GM12878 (cell line): ENCODE results near the gene MROH7. TPM values are rescaled to one million over a fixed set of nuclear protein-coding genes. Genes with fewer than 3 reads are reported as not detected.

Experiments
- ATAC-seq: fragments of 200-7000 bp; cut with Tn5 transposase; 3 replicates; pipeline ENCODE4 v1.9.1; 2020; ENCODE audit warnings: mild to moderate bottlenecking, moderate library complexity
- BruUV-seq: library from RNA; stranded (reverse); fragments of 400-500 nt; replicated peaks from 2 replicates; lab custom pipeline; 2021; lab: Mats Ljungman, UMichigan
- CTCF ChIA-PET: fragments of 300-600 bp; sonication (Branson Sonifier 250); formaldehyde crosslinking; extraction: SDS; loops from one replicate; lab custom pipeline; 2021; ENCODE audit warnings: inconsistent platforms; lab: Yijun Ruan, JAX
- POLR2A ChIA-PET: fragments of 350-600 bp; formaldehyde crosslinking; extraction: SDS; loops from one replicate; lab custom pipeline; 2021; ENCODE audit warnings: inconsistent platforms; lab: Charles Lee
- RAD21 ChIA-PET: fragments of 300-600 bp; sonication (Branson Sonifier 250); formaldehyde crosslinking; loops from one replicate; lab custom pipeline; 2023; ENCODE audit warnings: antibody characterized with exemption; ENCODE audit not compliant: unreplicated experiment; lab: Charles Lee
- SMC1A ChIA-PET: fragments of 300-600 bp; sonication (Branson Sonifier 250); formaldehyde crosslinking; loops from one replicate; lab custom pipeline; 2023; ENCODE audit not compliant: unreplicated experiment, uncharacterized antibody; lab: Charles Lee
- DNase-seq: peaks from one replicate; pipeline ENCODE4 v3.0.0-alpha.2; 2011; ENCODE audit warnings: low read depth, low spot score
- FAIRE-seq: peaks from 3 replicates; lab custom pipeline; 2011; peaks lifted over from hg19 to GRCh38; lab: Jason Lieb, UNC
- H2AFZ ChIP-seq: 2 replicates; pipeline ENCODE4 v1.6.0; 2011; ENCODE audit warnings: low read depth, low read length, control low read depth; ENCODE audit not compliant: control insufficient read depth
- H3K27ac ChIP-seq: 2 replicates; pipeline ENCODE4 v1.5.1; 2011; ENCODE audit warnings: control low read depth; ENCODE audit not compliant: control insufficient read depth, insufficient read depth
- H3K27me3 ChIP-seq, 2 experiments: replicated peaks in 1 of 2; 2 replicates each; pipeline versions ENCODE4 v1.6.0 to v1.6.1; 2011; ENCODE audit warnings: low read length in 1 of 2; ENCODE audit not compliant: control insufficient read depth in 2 of 2, insufficient read depth in 2 of 2
- H3K36me3 ChIP-seq, 2 experiments: 2 replicates each; pipeline ENCODE4 v1.5.1; 2011; ENCODE audit warnings: low read length in 1 of 2; ENCODE audit not compliant: control insufficient read depth in 2 of 2, insufficient read depth in 2 of 2
- H3K4me1 ChIP-seq: 2 replicates; pipeline ENCODE4 v1.6.1; 2011; ENCODE audit warnings: mild to moderate bottlenecking, low read length, moderate library complexity, mixed read lengths; ENCODE audit not compliant: control insufficient read depth, insufficient read depth
- H3K4me2 ChIP-seq: 2 replicates; pipeline ENCODE4 v1.6.0; 2011; ENCODE audit warnings: control low read depth; ENCODE audit not compliant: control insufficient read depth, insufficient read depth
- H3K4me3 ChIP-seq: fragments of 200-600 bp; sonication (generic); 2 replicates; pipeline ENCODE4 v1.5.1; 2016
- H3K79me2 ChIP-seq: 2 replicates; pipeline ENCODE4 v1.6.0; 2011; ENCODE audit warnings: low read length; ENCODE audit not compliant: control insufficient read depth, insufficient read depth
- H3K9ac ChIP-seq: 2 replicates; pipeline ENCODE4 v1.8.0; 2011; ENCODE audit warnings: low read length, control low read depth, mixed read lengths; ENCODE audit not compliant: control insufficient read depth, insufficient read depth
- H3K9me3 ChIP-seq: replicated peaks from 3 replicates; pipeline ENCODE4 v1.5.1; 2011; ENCODE audit warnings: mild to moderate bottlenecking, low read length; ENCODE audit not compliant: control insufficient read depth, insufficient read depth
- H4K20me1 ChIP-seq: 2 replicates; pipeline ENCODE4 v1.6.0; 2011; ENCODE audit not compliant: control insufficient read depth, insufficient read depth
- ATF7 ChIP-seq: fragments of 450-650 bp; IDR thresholded peaks from 2 replicates; pipeline ENCODE4 v1.6.1; 2016; ENCODE audit warnings: low read depth, mild to moderate bottlenecking
- CHD2 ChIP-seq: IDR thresholded peaks from 2 replicates; pipeline ENCODE4 v1.6.1; 2011; ENCODE audit warnings: low read depth, low read length, improper control_type of control experiment, borderline replicate concordance
- CREM ChIP-seq: IDR thresholded peaks from 2 replicates; pipeline ENCODE4 v1.6.1; 2014; ENCODE audit warnings: antibody characterized with exemption, low read depth
- E2F8 ChIP-seq: fragments of 450-650 bp; IDR thresholded peaks from 2 replicates; pipeline ENCODE4 v1.6.1; 2018; ENCODE audit warnings: mild to moderate bottlenecking, low read depth, moderate library complexity; ENCODE audit not compliant: partially characterized antibody
- EP300 ChIP-seq, 2 experiments: fragments of 150-350 bp in 1 of 2; IDR thresholded peaks; 2 replicates each; pipeline ENCODE4 v1.6.1; 2011 to 2012; ENCODE audit warnings: low read depth in 2 of 2, low read length in 2 of 2, borderline replicate concordance in 1 of 2, improper control_type of control experiment in 1 of 2, inconsistent platforms in 1 of 2; ENCODE audit not compliant: control insufficient read depth in 1 of 2
- HDAC2 ChIP-seq: fragments of 200-600 bp; sonication (generic); IDR thresholded peaks from 2 replicates; pipeline ENCODE4 v1.6.1; 2017
- NFIC ChIP-seq: IDR thresholded peaks from 2 replicates; pipeline ENCODE4 v1.6.1; 2012; ENCODE audit warnings: low read depth, mild to moderate bottlenecking, inconsistent platforms, low read length, moderate library complexity
- RUNX3 ChIP-seq: IDR thresholded peaks from 2 replicates; pipeline ENCODE4 v1.6.1; 2012; ENCODE audit warnings: low read length, inconsistent platforms
- SMARCA5 ChIP-seq: fragments of 450-650 bp; IDR thresholded peaks from 2 replicates; pipeline ENCODE4 v1.6.1; 2017; ENCODE audit warnings: mild to moderate bottlenecking
- SP1 ChIP-seq: IDR thresholded peaks from one replicate; pipeline ENCODE4 v1.6.1; 2011; ENCODE audit warnings: low read depth, low read length
- TBL1XR1 ChIP-seq: IDR thresholded peaks from 2 replicates; pipeline ENCODE4 v1.6.1; 2012; ENCODE audit warnings: low read depth, low read length, improper control_type of control experiment
- ZBED1 ChIP-seq: IDR thresholded peaks from 2 replicates; pipeline ENCODE4 v1.6.1; 2016; ENCODE audit warnings: borderline replicate concordance
- WGBS: methylation state at CpG from one replicate; pipeline ENCODE4 v1.1.6; 2016; ENCODE audit warnings: low lambda C conversion rate; ENCODE audit not compliant: insufficient replicate concordance, insufficient coverage; ENCODE audit errors: missing lambda C conversion rate; 5-methylcytosine and 5-hydroxymethylcytosine counted together
- in situ Hi-C: fragments of 300-500 bp; cut with MboI; formaldehyde crosslinking; loops from 9 replicates; pipeline ENCODE4 v1.14.3; 2018; ENCODE audit warnings: mixed read lengths
- intact Hi-C: fragments of 100-400 bp; cut with micrococcal nuclease; formaldehyde crosslinking; loops from one replicate; pipeline ENCODE4 v1.14.2; 2022; ENCODE audit not compliant: unreplicated experiment
- polyA plus RNA-seq, 11 experiments: library from polyadenylated mRNA; depleted of rRNA in 4 of 11; unstranded in 6 of 11; stranded (reverse) in 5 of 11; fragments of >200 nt; fragmentation: Nextera tagmentation in 4 of 11; fragmentation: Illumina TruSeq in 1 of 11; extraction: Ambion mirVana in 4 of 11; extraction: Trizol in 1 of 11; gene quantifications; 1 replicate in 1 of 11; 2 replicates in 10 of 11; pipeline versions ENCODE4 v1.2.1 to v1.2.3, GENCODE V29; 2011 to 2016; ENCODE audit warnings: inconsistent platforms in 2 of 11, missing spikeins in 2 of 11, low read depth in 1 of 11
- total RNA-seq, 4 experiments: library from RNA; depleted of rRNA in 3 of 4; stranded (reverse); fragments of >200 nt in 3 of 4; fragmentation: Illumina TruSeq in 1 of 4; extraction: Trizol in 1 of 4; gene quantifications; 2 replicates each; pipeline versions ENCODE4 v1.2.1 to v1.2.3, GENCODE V29; 2013 to 2021

The MROH7 gene
- total and polyA plus RNA-seq, 10 of the 15 experiments (the other 5 are each of a cell fraction or from before 2014, with no cell fraction given), result 0.11 TPM; not detected in 9

DNA sequence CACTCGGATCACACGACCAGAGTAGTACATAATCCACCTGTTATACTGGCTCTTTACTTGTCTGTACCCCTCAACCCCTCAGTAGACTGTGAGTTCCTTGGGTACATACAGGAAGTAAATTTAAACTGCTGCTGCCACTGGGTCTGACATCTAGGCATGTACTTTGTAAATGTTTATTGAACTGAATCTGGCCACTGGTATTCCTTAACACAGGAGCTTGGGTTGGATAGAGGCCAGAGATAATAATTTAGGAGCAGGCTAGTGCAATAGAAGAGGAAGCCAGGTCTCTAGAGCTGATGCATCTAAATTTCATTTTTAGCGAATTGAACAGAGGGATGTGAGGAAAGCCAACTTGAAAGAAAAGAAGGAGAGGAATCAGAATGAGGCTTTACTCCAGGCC is 86.4 kb downstream of the MROH7 start:
- ChIA-PET POLR2A (no interaction called here), CTCF (interaction anchor here (2.1 kb wide), 1 partner anchor 73 kb away, joined by 5 read pairs; the partner anchor contains the start of gene TTC22), RAD21 (no interaction called here), SMC1A (no interaction called here)
- Histone ChIP-seq H3K36me3 (peaks cover 3 to 20% of the 10 kb centered on the region in 2 experiments), H3K9ac (no peak overlapping the region), H3K4me2 (no peak overlapping the region), H3K4me3 (no peak overlapping the region), H3K9me3 (no peaks in the 10 kb centered on the region; the same call in 2 of the 3 replicates), H4K20me1 (no peaks in the 10 kb centered on the region), H3K79me2 (no peaks in the 10 kb centered on the region), H3K4me1 (no peaks in the 10 kb centered on the region), H3K27me3 (no peaks in the 10 kb centered on the region), H3K27ac (no peak overlapping the region), H2AFZ (no peak overlapping the region)
- FAIRE-seq, result no peak
- in situ Hi-C loops (no loop called here), intact Hi-C loops (no loop called here)
- WGBS, result 98% methylated on average over 3 of the region's 3 CpGs
- TF ChIP-seq CHD2 (no peak), ATF7 (no peak), HDAC2 (no peak), CREM (no peak), TBL1XR1 (no peak), EP300 (IDR thresholded peaks at IDR 0.05; ENCODE audit: borderline replicate concordance in 1 of 2, control insufficient read depth in 1 of 2, low read depth in 2 of 2, low read length in 2 of 2) (no peak), ZBED1 (no peak), SMARCA5 (no peak), RUNX3 (no peak), E2F8 (no peak), SP1 (no peak), NFIC (no peak)
- DNase-seq, result no peak
- no TSS peak for BruUV-seq
- no peak for ATAC-seq
